Measurements from ENCODE around the gene RAB3IL1.

DNA sequence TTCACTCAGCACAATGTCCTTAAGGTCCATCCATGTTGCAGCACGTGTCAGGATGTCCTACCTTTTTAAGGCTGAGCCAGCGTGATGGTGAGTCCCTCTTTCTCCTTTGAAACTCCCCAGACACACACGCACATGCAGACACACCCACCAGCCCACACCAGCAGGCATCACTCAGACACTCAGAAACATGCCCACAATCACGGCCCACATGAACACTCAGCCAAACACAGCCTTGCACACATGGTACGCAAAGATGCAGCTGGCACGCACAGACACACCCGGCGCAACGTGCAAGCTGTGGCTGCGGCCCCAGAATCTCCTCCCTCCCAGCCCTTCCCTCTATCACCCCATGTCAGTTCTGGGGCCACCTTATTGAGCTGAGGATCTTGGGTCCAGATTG, 34.0 kb downstream of the RAB3IL1 start:
- TF ChIP-seq CTCF (IDR thresholded peaks at IDR 0.05) (no peak), POLR2A (IDR thresholded peaks at IDR 0.05) (no peak)

Data from heart left ventricle (tissue), 13 donors.